KMS-11 (cell line): Measurements from ENCODE around the gene ZSCAN20.

Experiments
- H2AFZ ChIP-seq: fragments of 200-600 bp; sonication (generic); 2 replicates; pipeline ENCODE4 v1.6.1; 2016; ENCODE audit warnings: antibody characterized with exemption, mixed run types, low read depth
- H3K27ac ChIP-seq: fragments of 200-600 bp; sonication (generic); 2 replicates; pipeline ENCODE4 v1.6.1; 2016; ENCODE audit warnings: mild to moderate bottlenecking, mixed run types
- H3K27me3 ChIP-seq: fragments of 200-600 bp; sonication (generic); 2 replicates; pipeline ENCODE4 v1.6.1; 2017; ENCODE audit warnings: mild to moderate bottlenecking, low read depth, mixed run types, moderate library complexity; ENCODE audit not compliant: insufficient read depth
- H3K36me3 ChIP-seq: fragments of 200-600 bp; sonication (generic); 2 replicates; pipeline ENCODE4 v1.6.1; 2017; ENCODE audit warnings: mild to moderate bottlenecking, mixed run types; ENCODE audit not compliant: insufficient read depth
- H3K4me1 ChIP-seq: fragments of 200-600 bp; sonication (generic); 2 replicates; pipeline ENCODE4 v1.6.1; 2016; ENCODE audit warnings: mild to moderate bottlenecking, low read depth, mixed run types; ENCODE audit not compliant: poor library complexity, severe bottlenecking
- H3K4me2 ChIP-seq: fragments of 200-600 bp; sonication (generic); 2 replicates; pipeline ENCODE4 v1.7.0; 2016; ENCODE audit warnings: mild to moderate bottlenecking, mixed run types
- H3K4me3 ChIP-seq: fragments of 200-600 bp; sonication (generic); IDR thresholded peaks from 2 replicates; pipeline ENCODE4 v1.6.1; 2017; ENCODE audit warnings: low read depth, low read length, mixed read lengths; ENCODE audit not compliant: insufficient read depth
- H3K79me2 ChIP-seq: fragments of 200-600 bp; sonication (generic); 2 replicates; pipeline ENCODE4 v1.6.1; 2016; ENCODE audit warnings: low read depth, mixed run types; ENCODE audit not compliant: insufficient read depth
- H3K9ac ChIP-seq: fragments of 200-600 bp; sonication (generic); 2 replicates; pipeline ENCODE4 v1.6.1; 2016; ENCODE audit warnings: mild to moderate bottlenecking, mixed run types
- H4K20me1 ChIP-seq: fragments of 200-600 bp; sonication (generic); 2 replicates; pipeline ENCODE4 v1.6.1; 2016; ENCODE audit warnings: mild to moderate bottlenecking, mixed run types; ENCODE audit not compliant: insufficient read depth
- CTCF ChIP-seq: fragments of 200-600 bp; sonication (generic); conservative IDR thresholded peaks from 2 replicates; pipeline ENCODE4 v1.6.1; 2017; ENCODE audit warnings: low read depth, mild to moderate bottlenecking, antibody characterized with exemption, low read length, moderate library complexity, mixed read lengths

Gene ZSCAN20

GRCh38 chr1:33537885-33538284 lies 65.4 kb downstream of the ZSCAN20 start:
- Histone ChIP-seq H3K4me1 (no peaks in the 10 kb centered on the region), H3K36me3 (no peaks in the 10 kb centered on the region), H3K9ac (no peak overlapping the region), H3K27ac (no peak overlapping the region), H4K20me1 (no peaks in the 10 kb centered on the region), H3K4me2 (no peak overlapping the region), H3K79me2 (no peaks in the 10 kb centered on the region), H3K4me3 (no peak overlapping the region), H2AFZ (no peak overlapping the region), H3K27me3 (no peaks in the 10 kb centered on the region)
- TF ChIP-seq CTCF = no peak

- H4K20me1 ChIP-seq = no peaks in the 10 kb centered on the region
- no peaks in the 10 kb centered on the region for H3K27me3 ChIP-seq
- no peak overlapping the region for H3K9ac ChIP-seq
- no peak overlapping the region for H3K27ac ChIP-seq
- no peaks in the 10 kb centered on the region for H3K4me1 ChIP-seq
- no peak overlapping the region for H3K4me3 ChIP-seq
- H2AFZ ChIP-seq = no peak overlapping the region
- H3K36me3 ChIP-seq = no peaks in the 10 kb centered on the region
- H3K4me2 ChIP-seq = no peak overlapping the region
- no peaks in the 10 kb centered on the region for H3K79me2 ChIP-seq
- TF ChIP-seq CTCF = no peak
These were observed 69.5 kb downstream of the ZSCAN20 start for GRCh38 chr1:33541966-33542365.
